Measurements from ENCODE around the gene COL6A3.

Gene COL6A3

DNA sequence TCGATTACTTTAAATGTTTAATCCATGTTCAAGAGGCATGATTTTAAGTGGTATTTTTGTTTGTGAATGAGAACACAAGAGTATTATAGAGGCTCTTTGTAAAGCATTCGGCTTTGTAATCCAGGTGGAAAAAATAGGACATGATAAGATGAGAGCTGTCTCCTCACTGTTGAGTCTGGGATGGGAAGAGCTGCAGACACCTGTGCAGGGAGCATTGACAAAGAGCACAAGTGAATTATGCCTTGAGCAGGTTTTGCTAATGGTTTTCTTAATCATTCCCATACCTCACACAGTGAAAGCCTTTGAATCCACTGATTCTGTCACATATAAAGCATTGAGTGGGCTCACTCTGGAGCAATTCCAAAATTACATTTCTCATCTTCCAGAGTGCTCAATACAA is 9.6 kb downstream of the COL6A3 start:
- H3K4me1 Mint-ChIP-seq (ENCODE audit: low read depth in 2 of 2): no peaks in the 10 kb centered on the region
- no peak overlapping the region for H3K27ac Mint-ChIP-seq
- H3K36me3 Mint-ChIP-seq (ENCODE audit: insufficient read depth): peaks cover 3% of the 10 kb centered on the region
- no peak for ATAC-seq (replicated peaks)
- no peak for DNase-seq
- no peaks in the 10 kb centered on the region for H3K9me3 Mint-ChIP-seq
- no peak overlapping the region for H3K4me3 Mint-ChIP-seq
- H3K27me3 Mint-ChIP-seq: peaks cover 9 to 26% of the 10 kb centered on the region in 2 donors

DNA sequence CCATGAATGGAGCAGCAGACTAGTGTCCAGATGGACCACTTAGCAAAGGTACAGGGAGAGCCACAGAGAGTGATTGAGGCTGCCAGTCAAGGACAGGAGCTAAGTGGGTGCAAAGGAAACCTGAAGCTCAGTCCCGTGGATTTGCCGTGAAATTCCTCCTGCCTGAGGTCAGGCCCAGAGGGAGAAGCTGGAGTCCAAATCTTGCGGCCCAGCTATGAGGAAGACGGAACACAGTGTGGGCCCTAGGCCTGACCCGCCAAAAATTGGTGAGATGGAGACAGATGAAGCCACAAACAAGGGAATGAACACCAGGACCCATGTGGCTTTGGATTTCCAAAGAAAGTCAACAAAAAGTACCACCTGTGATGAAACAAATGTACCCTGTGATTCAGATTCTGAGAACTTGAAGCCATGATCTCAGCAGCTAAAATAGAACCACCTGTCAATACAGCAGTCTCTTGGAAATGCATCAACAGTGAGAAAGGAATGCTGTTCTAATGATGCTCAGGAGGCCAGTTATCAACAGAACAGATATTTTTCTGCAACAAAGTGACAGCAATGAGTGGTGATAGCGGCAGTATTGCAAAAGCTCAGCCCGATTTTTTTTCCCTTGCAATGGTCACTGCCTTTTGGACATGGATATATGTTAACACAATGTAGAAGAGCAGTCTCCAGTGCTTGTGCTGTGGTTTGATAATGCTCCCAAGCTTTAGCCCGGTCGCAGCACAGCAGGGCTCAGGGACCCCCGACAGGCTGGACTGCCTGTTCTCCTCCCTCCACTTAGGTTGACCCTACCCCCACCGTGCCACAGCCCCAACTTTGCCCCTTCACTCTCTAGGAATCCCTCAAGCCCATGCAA is 10.7 kb downstream of the COL6A3 start:
- Mint-ChIP-seq H3K4me3 (no peak overlapping the region), H3K4me1 (ENCODE audit: low read depth in 2 of 2) (no peaks in the 10 kb centered on the region), H3K9me3 (no peaks in the 10 kb centered on the region), H3K27me3 (peaks cover under 1 to 22% of the 10 kb centered on the region in 2 donors), H3K27ac (no peak overlapping the region), H3K36me3 (ENCODE audit: insufficient read depth) (peaks cover 1% of the 10 kb centered on the region)
- ATAC-seq (replicated peaks): no peak
- DNase-seq: no peak

DNA sequence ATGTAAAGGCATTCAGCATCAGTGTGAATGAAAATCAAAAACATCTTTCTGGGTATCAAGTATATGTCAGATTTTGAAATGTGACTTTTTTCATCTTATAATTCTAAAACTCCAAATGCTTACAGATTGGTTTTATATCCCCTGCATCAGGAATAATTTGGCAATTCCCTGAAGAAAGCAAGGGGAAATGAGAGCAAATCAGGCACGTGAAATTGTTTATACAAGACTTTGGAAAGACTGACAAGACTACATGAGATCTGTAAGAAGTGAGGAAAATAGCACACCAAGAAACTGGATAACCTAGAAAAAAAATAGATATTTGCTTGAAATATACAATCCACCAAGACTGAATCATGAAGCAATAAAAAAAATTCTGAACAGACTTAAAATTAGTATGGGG is 13.8 kb downstream of the COL6A3 start:
- Mint-ChIP-seq H3K36me3 (ENCODE audit: insufficient read depth) (no peaks in the 10 kb centered on the region), H3K4me3 (no peak overlapping the region), H3K27me3 (peaks cover 8 to 45% of the 10 kb centered on the region in 2 donors), H3K9me3 (no peaks in the 10 kb centered on the region), H3K4me1 (ENCODE audit: low read depth in 2 of 2) (no peaks in the 10 kb centered on the region), H3K27ac (no peak overlapping the region)
- no peak for DNase-seq
- ATAC-seq (replicated peaks): no peak

DNA sequence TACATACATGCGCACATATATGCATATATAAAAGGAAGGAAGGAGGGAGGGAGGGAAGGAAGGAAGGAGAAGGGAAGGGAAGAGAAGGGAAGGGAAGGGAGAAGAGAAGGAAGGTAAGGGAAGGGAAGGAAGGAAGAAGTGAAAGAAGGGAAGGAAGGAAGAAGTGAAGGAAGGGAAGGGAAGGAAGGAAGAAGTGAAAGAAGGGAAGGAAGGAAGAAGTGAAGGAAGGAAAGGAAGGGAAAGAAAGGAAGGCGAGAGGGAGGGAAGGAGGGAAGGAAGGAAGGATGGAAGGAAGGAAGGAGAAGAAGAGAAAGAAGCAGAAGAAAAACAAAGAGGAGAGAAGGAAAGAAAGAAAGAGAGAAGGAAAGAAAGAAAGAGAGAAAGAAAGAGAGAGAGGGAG is 16.9 kb downstream of the COL6A3 start:
- Mint-ChIP-seq H3K4me3 (no peak overlapping the region), H3K27ac (no peak overlapping the region), H3K4me1 (ENCODE audit: low read depth in 2 of 2) (no peaks in the 10 kb centered on the region), H3K27me3 (peaks cover 22 to 54% of the 10 kb centered on the region in 2 donors), H3K36me3 (ENCODE audit: insufficient read depth) (no peaks in the 10 kb centered on the region), H3K9me3 (no peaks in the 10 kb centered on the region)
- DNase-seq (no peak), ATAC-seq (replicated peaks) (no peak)

DNA sequence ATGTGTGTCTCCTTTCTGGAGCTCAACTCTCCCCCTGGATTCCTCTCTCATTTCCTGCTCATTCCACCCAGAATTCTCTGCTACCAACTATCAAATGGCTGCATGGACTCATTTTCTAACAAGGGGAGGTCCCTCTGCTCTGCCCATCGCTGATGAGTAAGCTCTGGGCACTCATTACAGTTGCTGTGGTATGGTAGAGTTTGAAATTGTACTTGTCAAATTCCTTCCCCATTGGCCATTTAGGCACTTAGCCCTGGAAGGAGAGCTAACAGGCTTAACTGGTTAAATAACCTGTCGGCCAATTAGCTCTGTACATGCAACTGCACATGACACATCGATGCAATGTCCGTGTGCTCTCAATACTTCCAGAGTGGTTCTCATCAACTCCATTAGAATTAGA is 20.4 kb downstream of the COL6A3 start:
- Mint-ChIP-seq H3K27me3 (peaks cover 22 to 55% of the 10 kb centered on the region in 2 donors), H3K36me3 (ENCODE audit: insufficient read depth) (no peaks in the 10 kb centered on the region), H3K4me1 (ENCODE audit: low read depth in 2 of 2) (no peaks in the 10 kb centered on the region), H3K27ac (no peak overlapping the region), H3K4me3 (no peak overlapping the region), H3K9me3 (no peaks in the 10 kb centered on the region)
- DNase-seq (no peak), ATAC-seq (replicated peaks) (no peak)

DNA sequence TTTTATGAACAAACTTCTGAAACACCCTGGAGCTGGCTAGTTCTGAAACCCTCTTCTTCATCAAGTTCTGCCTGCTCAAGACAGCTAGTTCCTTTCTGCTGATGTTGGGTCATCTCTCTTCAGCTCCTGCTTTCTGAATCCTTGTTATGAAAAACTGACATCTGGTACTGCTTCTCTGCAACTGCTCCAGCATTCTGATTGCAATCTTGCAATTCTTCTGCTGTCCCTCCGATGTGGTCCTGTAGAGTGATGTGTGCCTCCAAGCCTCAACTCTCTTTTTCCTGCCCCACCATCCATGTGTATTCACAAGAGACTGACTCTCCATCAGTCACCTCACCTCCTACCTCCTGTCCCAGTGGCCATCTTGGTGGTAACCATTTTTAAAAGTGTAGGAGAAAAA is 21.8 kb downstream of the COL6A3 start:
- Mint-ChIP-seq H3K27ac (no peak overlapping the region), H3K9me3 (no peaks in the 10 kb centered on the region), H3K4me3 (no peak overlapping the region), H3K36me3 (ENCODE audit: insufficient read depth) (no peaks in the 10 kb centered on the region), H3K4me1 (ENCODE audit: low read depth in 2 of 2) (no peaks in the 10 kb centered on the region), H3K27me3 (peaks cover 21 to 44% of the 10 kb centered on the region in 2 donors)
- no peak for ATAC-seq (replicated peaks)
- DNase-seq: no peak

DNA sequence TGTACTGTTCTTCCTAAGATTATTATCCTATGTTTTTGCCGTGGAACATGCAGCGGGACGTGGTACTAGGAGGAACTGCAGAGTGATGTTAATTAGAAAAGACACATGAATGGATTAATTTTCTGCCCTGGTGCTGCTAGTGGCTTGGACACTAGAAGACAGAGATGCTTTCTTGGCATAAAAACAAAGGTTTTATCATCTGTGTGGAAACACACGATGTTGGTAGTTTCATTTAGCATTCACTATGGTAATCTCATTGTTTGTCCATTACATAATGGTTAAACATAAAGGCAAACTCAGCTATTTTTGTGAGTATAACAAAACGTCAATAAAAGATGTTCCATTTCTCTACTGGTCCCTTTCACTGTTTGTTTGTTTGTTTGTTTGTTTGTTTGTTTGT is 22.8 kb downstream of the COL6A3 start:
- H3K27ac Mint-ChIP-seq: no peak overlapping the region

DNA sequence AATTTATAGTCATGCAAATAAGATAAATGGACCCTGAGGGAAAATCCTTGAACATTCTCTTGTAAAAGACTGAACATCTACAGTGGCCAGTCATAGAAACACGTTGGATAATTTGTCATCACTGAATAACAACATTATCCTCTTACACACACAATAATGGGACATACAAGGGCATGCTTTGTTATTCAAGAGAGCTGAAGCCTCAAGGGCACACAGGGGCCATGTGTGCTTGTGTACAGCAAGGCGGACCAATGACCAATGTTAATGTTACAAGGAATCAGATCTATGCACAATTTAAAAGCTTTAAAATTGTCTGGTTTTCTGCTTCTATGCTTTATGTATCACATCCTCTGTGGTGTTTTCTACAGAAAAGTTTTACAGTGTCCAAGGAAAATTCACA is 23.7 kb downstream of the COL6A3 start:
- Mint-ChIP-seq H3K9me3 (no peaks in the 10 kb centered on the region), H3K27ac (no peak overlapping the region), H3K27me3 (peaks cover 14 to 28% of the 10 kb centered on the region in 2 donors), H3K4me3 (no peak overlapping the region), H3K36me3 (ENCODE audit: insufficient read depth) (no peaks in the 10 kb centered on the region), H3K4me1 (ENCODE audit: low read depth in 2 of 2) (no peaks in the 10 kb centered on the region)
- DNase-seq (no peak), ATAC-seq (replicated peaks) (no peak)

More for the DNA sequence above, 22.8 kb downstream of the COL6A3 start:
- Mint-ChIP-seq H3K4me1 (ENCODE audit: low read depth in 2 of 2) (no peaks in the 10 kb centered on the region), H3K36me3 (ENCODE audit: insufficient read depth) (no peaks in the 10 kb centered on the region), H3K4me3 (no peak overlapping the region), H3K9me3 (no peaks in the 10 kb centered on the region), H3K27me3 (peaks cover 14 to 33% of the 10 kb centered on the region in 2 donors)
- ATAC-seq (replicated peaks) (no peak), DNase-seq (no peak)

DNA sequence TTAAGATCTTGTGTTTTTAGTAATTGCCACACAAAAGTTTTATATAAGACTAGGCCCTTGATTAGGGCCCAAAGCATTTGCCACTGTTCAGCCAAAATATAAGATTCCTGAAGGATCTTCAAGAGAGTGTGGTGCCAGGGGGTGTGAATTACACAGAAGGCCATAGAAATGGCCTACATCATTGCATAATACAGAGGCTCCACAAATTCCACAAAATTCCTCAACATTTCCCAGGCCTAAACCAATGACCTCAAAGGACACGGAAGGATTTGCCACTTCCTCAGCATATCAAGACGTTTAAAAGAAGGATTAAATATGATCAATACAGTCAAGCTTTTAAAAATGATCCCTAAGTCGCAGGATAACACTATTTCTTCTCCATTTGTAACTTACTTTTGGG is 24.1 kb downstream of the COL6A3 start:
- Mint-ChIP-seq H3K27me3 (peaks cover 17 to 33% of the 10 kb centered on the region in 2 donors), H3K36me3 (ENCODE audit: insufficient read depth) (no peaks in the 10 kb centered on the region), H3K27ac (no peak overlapping the region), H3K9me3 (no peaks in the 10 kb centered on the region), H3K4me3 (no peak overlapping the region), H3K4me1 (ENCODE audit: low read depth in 2 of 2) (no peaks in the 10 kb centered on the region)
- DNase-seq: no peak
- ATAC-seq (replicated peaks): no peak

DNA sequence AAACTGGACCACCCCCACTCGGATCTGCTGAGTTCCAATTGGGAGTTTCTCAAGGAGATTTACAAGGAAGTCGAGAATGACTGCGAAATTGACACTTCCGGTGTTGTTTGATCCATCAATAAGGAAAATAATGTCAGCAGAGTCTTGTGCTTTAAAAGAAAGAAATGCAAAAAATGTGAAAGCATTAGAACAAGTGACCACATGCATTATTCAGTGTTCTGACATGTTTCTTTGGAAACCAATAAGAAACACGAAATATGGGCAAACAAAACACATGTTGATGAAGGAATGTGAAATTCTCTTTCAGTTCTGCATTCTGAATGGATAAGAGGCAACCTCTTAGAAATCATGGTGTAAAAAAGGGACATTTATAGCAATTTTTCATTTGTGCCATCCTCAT is 25.9 kb downstream of the COL6A3 start:
- Mint-ChIP-seq H3K27me3 (peaks cover 14 to 24% of the 10 kb centered on the region in 2 donors), H3K36me3 (ENCODE audit: insufficient read depth) (no peaks in the 10 kb centered on the region), H3K4me3 (no peak overlapping the region), H3K4me1 (ENCODE audit: low read depth in 2 of 2) (no peaks in the 10 kb centered on the region), H3K9me3 (no peaks in the 10 kb centered on the region), H3K27ac (no peak overlapping the region)
- no peak for DNase-seq
- no peak for ATAC-seq (replicated peaks)

DNA sequence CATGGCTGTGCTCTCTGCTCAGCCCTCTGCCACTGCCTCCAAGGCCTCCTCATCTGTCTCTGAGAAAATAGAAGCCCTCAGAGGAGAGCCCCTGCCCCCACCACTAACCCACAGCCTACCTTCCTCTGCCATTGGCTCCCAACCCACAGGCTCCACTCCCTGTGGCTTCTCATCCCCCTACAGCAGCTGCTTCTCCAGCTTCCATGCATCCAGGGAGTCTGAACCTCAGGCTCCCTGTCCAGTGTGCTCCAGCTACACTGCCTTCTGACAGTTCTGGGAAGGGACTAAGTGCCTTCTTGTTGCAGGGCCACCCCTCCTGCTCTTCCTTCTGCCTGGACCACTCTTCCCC is 29.3 kb downstream of the COL6A3 start:
- H3K27me3 Mint-ChIP-seq: peaks cover 12 to 16% of the 10 kb centered on the region in 2 donors
- H3K9me3 Mint-ChIP-seq: no peaks in the 10 kb centered on the region
- H3K36me3 Mint-ChIP-seq (ENCODE audit: insufficient read depth): peaks cover 2% of the 10 kb centered on the region
- DNase-seq: no peak
- H3K4me1 Mint-ChIP-seq (ENCODE audit: low read depth in 2 of 2): no peaks in the 10 kb centered on the region
- H3K4me3 Mint-ChIP-seq: no peak overlapping the region
- H3K27ac Mint-ChIP-seq: no peak overlapping the region
- no peak for ATAC-seq (replicated peaks)

DNA sequence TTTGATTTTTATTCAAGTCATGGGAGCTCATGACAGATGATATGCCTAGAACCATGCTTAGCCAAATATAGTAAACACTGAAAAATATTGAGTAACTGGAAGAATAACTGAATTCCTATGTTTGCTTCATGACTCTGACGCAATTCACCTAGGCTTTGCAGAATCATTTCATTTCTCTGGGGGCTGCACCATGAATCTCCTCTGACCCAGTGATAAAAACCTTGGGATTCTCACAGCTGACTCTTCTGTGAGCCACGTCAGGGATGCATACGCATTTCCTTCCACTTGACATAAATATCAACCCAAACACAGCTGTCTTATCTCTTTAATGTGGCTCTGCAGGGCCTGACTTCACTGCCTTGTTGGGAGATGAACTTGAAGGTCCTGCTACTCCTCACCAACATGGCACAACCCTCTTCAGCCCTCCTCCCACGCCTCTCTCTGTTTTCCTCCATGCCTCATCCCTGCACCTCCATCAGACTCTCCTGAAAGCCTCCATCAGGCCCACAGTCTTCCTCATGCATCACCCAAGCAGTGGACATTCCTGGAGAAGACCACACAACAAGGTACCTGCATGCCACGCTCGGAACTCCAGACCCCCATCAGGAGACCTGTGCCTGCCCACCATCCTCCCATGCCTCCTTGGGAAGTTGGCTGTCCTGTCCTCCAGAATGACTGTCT is 29.8 kb downstream of the COL6A3 start:
- no peak overlapping the region for H3K27ac Mint-ChIP-seq

DNA sequence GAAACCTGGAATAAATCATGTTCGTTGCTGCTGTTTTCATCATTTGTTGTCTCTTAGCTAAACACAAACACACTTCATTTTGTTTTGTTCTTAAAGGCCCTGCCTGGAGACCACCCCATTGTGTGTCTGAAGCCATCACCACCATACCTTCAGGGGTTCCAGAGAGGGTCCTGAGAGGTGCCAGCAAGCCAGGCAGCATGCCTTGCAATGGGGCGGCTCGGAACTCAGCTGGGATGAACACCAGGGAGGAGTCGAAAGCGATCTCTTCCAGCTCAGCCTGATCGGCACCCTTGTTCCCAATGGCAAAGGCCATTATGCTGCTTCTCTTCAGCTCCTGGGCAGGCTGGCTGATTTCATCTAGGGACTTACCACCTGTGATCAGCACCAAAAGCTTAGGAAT is 33.2 kb downstream of the COL6A3 start:
- Mint-ChIP-seq H3K9me3 (no peaks in the 10 kb centered on the region), H3K27ac (no peak overlapping the region), H3K27me3 (peaks cover 20 to 21% of the 10 kb centered on the region in 2 donors), H3K4me3 (no peak overlapping the region), H3K4me1 (ENCODE audit: low read depth in 2 of 2) (no peaks in the 10 kb centered on the region), H3K36me3 (ENCODE audit: insufficient read depth) (peaks cover 2% of the 10 kb centered on the region)
- DNase-seq (no peak), ATAC-seq (replicated peaks) (no peak)

More for the DNA sequence above, 29.8 kb downstream of the COL6A3 start:
- no peaks in the 10 kb centered on the region for H3K4me1 Mint-ChIP-seq (ENCODE audit: low read depth in 2 of 2)
- H3K36me3 Mint-ChIP-seq (ENCODE audit: insufficient read depth): peaks cover 2% of the 10 kb centered on the region
- H3K4me3 Mint-ChIP-seq: no peak overlapping the region
- DNase-seq (no peak), ATAC-seq (replicated peaks) (no peak)
- no peaks in the 10 kb centered on the region for H3K9me3 Mint-ChIP-seq
- peaks cover 12 to 16% of the 10 kb centered on the region in 2 donors for H3K27me3 Mint-ChIP-seq

DNA sequence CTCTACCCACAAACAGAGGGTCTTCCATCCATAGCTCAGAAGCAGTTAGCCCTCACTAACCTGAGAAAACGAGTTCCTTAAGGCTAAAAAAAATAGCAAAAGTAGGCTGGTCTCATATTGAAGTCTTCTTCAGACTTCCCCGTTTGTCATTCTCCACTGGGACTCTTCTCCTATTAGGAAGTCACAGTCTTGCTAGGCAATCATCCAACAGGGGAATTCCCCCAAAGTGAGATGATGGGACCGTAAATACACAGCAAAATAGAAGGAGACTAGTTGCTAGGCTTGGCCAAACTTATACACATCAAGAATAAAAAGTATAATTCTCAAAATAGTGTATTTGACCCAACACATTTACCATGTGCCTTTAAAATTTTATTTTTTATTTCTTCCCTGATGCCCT is 34.3 kb downstream of the COL6A3 start:
- Mint-ChIP-seq H3K27me3 (peaks cover 16 to 17% of the 10 kb centered on the region in 2 donors), H3K4me1 (ENCODE audit: low read depth in 2 of 2) (no peaks in the 10 kb centered on the region), H3K4me3 (no peak overlapping the region), H3K27ac (no peak overlapping the region), H3K36me3 (ENCODE audit: insufficient read depth) (peaks cover 2% of the 10 kb centered on the region), H3K9me3 (no peaks in the 10 kb centered on the region)
- no peak for DNase-seq
- ATAC-seq (replicated peaks): no peak
